GM12873 (cell line): Measurements from ENCODE around the gene CXCR4.

Experiments
- CTCF ChIP-seq: IDR thresholded peaks from 2 replicates; pipeline ENCODE4 v1.5.1; 2012; ENCODE audit warnings: low read depth, mild to moderate bottlenecking, moderate library complexity, low read length, control low read depth; ENCODE audit not compliant: insufficient read depth; ENCODE audit errors: missing control alignments

CXCR4 gene

DNA sequence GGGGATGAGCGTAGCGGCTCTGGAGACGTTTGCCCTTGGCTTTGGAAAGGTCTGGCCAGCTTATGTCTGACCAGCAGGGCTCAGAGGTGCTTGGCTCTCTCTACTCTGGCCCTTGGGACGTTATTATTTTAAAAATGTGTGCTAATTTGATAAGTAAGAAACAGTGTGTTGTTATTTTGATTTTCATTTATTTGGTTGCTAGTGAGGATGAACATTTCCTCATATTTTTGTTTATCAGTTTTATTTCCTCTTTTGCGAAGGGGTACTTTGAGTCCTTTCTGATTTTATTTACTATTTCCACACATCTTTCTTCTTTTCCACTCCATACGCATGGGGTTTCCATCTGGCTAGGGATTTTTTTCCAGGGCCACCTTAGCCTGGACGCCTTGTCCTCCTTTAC lies 11.4 kb downstream of the CXCR4 start:
- TF ChIP-seq CTCF, result no peak

- no peak for TF ChIP-seq CTCF
Observed at GRCh38 chr2:136104977-136105376, 13.0 kb downstream of the CXCR4 start.

GRCh38 chr2:136101042-136101441 lies 16.9 kb downstream of the CXCR4 start:
- TF ChIP-seq CTCF, result no peak

GRCh38 chr2:136098441-136098840 lies 19.5 kb downstream of the CXCR4 start:
- no peak for TF ChIP-seq CTCF

- TF ChIP-seq CTCF, result no peak
Observed at GRCh38 chr2:136093583-136093982, 24.4 kb downstream of the CXCR4 start.

GRCh38 chr2:136091899-136092298 lies 26.1 kb downstream of the CXCR4 start:
- no peak for TF ChIP-seq CTCF

DNA sequence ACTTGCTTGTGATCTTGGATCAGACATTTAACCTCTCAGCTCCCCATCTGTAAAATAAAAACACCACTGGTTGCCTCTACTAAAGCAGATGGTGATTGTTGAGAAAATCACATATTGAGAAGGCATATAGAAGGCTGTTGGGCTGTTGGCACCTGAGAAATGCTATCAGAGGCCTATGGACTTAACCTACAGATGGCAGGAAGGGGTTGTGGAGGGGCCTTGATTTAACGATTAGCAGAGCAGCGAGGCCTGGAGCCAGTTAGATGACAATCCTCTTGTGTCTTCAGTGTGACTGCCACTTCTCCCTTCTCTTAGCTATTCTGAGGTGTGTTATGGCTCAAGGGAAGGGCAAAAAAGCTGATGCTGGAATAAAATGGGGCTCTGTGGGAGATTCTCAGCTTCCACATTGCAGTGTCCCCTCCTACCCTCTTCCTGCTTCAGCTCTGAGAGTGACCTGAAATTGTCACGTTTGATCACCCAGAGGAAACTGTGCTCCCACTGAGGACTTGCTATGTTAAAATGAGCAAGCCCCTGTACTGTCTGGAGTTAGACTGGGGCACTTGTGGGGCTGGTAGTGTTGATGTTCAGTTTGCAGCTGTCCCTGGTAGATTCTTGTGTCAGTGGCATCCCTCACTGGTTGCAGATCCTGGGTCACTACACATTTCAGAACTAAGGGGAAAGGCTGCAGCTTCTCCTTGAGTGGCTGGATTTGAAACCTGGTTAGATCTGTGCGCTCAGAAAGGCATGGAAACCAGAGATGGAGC lies 31.5 kb downstream of the CXCR4 start:
- no peak for TF ChIP-seq CTCF
